ENCODE data around the gene IFT25. TPM values are rescaled to one million over a fixed set of nuclear protein-coding genes. Genes with fewer than 3 reads are reported as not detected.
A peak's percentile ranks its signal among the peaks of the same experiment; 100 is the strongest.

IFT25 gene
- total and polyA plus RNA-seq, 2 donors, result 24.0 to 63.7 TPM

DNA sequence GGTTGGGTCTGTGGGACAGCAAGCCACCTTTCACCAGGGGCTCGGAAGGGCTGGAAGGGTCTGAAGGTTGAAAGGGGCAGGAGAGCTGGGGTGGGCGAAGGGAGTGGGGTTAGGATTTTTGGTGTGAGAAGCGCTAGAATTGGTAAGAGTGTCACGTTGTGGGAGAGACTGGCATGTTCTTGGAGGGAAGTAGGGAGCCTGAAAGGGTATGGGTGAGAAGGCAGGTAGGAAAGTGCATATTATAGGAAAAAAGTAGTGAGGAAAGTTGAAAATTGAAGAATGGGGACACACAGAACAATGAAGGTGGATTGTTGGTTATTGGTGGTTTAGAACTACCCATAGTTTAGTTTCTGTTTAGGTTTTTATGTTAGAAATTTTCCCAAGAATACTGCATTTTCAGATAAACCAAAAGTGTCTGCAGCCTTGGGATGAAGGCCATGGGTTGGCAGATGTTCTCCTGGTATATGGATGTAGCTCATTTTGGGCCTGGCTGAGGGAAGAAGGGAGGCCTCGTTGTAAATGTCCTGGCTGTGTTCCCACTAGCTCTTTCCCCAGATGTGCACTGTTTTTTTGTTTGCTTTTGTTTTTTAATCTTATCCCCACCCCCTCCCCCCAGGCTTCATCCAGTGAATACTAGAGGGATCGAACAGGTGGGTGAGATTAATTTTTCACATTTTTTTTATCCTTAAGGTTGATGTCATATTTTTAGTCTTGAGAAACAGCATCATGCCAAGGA lies 1.8 kb upstream of the IFT25 start:
- Histone ChIP-seq H3K4me3 (ENCODE audit: low read depth, low read length) (peak overlapping the region; percentile 87), H3K4me1 (ENCODE audit: insufficient read depth) (peaks cover 3% of the 10 kb centered on the region), H3K36me3 (ENCODE audit: insufficient read depth) (no peaks in the 10 kb centered on the region), H3K27ac (ENCODE audit: low read depth) (no peak overlapping the region)
- no peak for DNase-seq (ENCODE audit: extremely low spot score)
- WGBS, result 51% methylated on average over 6 of the region's 6 CpGs

DNA sequence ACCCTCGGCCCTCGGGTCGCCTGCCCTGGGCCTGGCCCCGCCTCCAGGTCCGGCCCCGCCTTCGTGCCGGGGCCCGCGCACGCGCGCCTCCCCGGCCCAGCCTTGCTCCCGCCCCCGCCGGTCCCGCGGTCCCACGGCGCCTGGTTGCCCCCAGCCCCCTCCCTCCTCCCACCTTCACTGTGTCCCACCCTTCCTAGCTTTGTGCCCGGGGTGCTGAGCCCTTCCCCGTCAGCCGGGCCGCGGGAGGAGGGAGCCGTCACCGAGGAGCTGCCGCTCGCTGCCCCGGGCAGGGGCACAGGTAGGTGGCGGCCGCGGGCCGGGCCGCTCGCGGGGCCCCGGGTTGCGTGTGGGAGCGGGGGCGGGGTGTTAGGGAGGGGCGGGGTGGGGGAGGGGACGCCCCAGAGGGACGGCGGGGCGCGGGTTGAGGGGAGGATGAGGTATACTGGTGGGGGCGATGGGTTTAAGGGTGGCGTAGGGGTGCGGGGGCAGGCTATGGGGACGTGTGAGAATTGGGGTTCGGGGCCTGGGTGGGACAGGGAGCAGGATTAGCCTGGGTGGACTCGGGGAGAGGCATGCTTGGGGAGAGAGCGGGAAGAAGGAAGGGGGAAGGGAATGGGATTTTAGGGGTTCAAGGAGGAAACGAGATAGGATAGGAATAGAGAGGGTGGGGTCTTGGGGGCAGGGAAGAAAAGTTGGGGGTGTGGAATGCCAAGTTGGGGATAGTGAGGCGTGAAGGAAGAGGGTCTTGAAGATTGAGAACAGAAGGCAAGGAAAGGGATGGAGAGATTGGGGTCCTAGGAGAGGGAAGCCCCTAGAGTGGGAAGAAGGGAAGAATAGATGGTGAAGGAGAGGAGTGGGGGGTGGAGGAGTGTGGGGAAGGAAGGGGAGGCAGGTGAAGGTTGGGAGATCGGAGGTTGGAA lies 1.0 kb upstream of the IFT25 start, which contains the start of gene LRRC42:
TSS of gene LRRC42 (plus strand) at position 99 of the 920 bp plus-strand sequence. CDS start 5,650 bp downstream, outside the sequence.
- no peaks in the 10 kb centered on the region for H3K36me3 ChIP-seq (ENCODE audit: insufficient read depth)
- 1% methylated on average over 58 of the region's 58 CpGs for WGBS
- peaks cover 3% of the 10 kb centered on the region for H3K4me1 ChIP-seq (ENCODE audit: insufficient read depth)
- peak within 1 kb of the TSS; percentile 92 for H3K27ac ChIP-seq (ENCODE audit: low read depth)
- no peak for DNase-seq (ENCODE audit: extremely low spot score)
- peak within 1 kb of the TSS; percentile 87 for H3K4me3 ChIP-seq (ENCODE audit: low read depth, low read length)

DNA sequence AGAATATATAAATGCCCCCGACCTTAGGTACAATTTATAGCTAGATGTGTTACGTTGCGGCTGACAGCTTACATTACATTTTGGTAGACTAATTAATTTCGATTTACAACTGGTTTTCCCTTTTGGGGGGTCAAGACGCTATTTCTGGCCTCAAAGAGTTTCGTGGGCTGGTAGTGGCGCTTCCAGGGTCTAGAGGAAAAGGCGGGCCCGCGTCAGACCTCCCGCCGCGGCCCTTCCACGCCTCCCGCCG lies 391 bp downstream of the IFT25 start:
- no peaks in the 10 kb centered on the region for H3K36me3 ChIP-seq (ENCODE audit: insufficient read depth)
- peak overlapping the region; percentile 87 for H3K27ac ChIP-seq (ENCODE audit: low read depth)
- peak overlapping the region; percentile 87 for H3K4me3 ChIP-seq (ENCODE audit: low read depth, low read length)
- peaks cover 3% of the 10 kb centered on the region for H3K4me1 ChIP-seq (ENCODE audit: insufficient read depth)
- no peak for DNase-seq (ENCODE audit: extremely low spot score)
- 0% methylated on average over 16 of the region's 16 CpGs for WGBS

GRCh38 chr1:53944469-53945182 lies 873 bp downstream of the IFT25 start:
- H3K4me3 ChIP-seq (ENCODE audit: low read depth, low read length), result peak overlapping the region; percentile 87
- H3K4me1 ChIP-seq (ENCODE audit: insufficient read depth), result peaks cover 3% of the 10 kb centered on the region
- 60% methylated on average over 20 of the region's 20 CpGs for WGBS
- DNase-seq (ENCODE audit: extremely low spot score), result no peak
- no peak overlapping the region for H3K27ac ChIP-seq (ENCODE audit: low read depth)
- H3K36me3 ChIP-seq (ENCODE audit: insufficient read depth), result no peaks in the 10 kb centered on the region

DNA sequence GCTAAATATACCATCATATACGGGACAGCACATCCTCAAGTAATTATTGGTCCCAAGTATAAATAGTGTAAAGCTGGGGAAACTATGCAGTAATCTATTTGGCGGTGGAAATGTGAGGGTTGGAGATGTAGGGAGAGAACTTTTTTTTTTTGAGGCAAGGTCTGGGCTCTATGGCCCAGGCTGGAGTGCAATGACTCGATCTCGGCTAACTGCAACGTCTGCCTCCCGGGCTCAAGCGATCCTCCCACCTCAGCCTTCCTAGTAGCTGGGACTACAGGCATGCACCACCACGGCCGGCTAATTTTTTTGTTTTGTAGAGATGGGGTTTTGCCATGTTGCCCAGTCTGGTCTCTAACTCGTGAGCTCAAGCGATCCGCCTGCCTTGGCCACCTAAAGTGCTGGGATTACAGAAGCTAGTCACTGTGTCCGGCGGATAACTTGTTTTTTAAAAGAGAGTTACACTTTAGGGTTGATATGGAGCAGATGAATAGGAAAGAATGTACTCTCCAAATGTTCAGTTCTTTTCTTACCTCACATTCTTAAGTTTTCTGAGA lies 1.9 kb downstream of the IFT25 start:
- DNase-seq (ENCODE audit: extremely low spot score), result no peak
- no peaks in the 10 kb centered on the region for H3K36me3 ChIP-seq (ENCODE audit: insufficient read depth)
- no peak overlapping the region for H3K27ac ChIP-seq (ENCODE audit: low read depth)
- peaks cover 3% of the 10 kb centered on the region for H3K4me1 ChIP-seq (ENCODE audit: insufficient read depth)
- WGBS, result 96% methylated on average over 14 of the region's 14 CpGs
- H3K4me3 ChIP-seq (ENCODE audit: low read depth, low read length), result no peak overlapping the region

GRCh38 chr1:53943090-53943489 lies 2.4 kb downstream of the IFT25 start:
- H3K27ac ChIP-seq (ENCODE audit: low read depth), result no peak overlapping the region
- WGBS, result 96% methylated on average over 6 of the region's 6 CpGs
- DNase-seq (ENCODE audit: extremely low spot score), result no peak
- peaks cover 3% of the 10 kb centered on the region for H3K4me1 ChIP-seq (ENCODE audit: insufficient read depth)
- H3K36me3 ChIP-seq (ENCODE audit: insufficient read depth), result no peaks in the 10 kb centered on the region
- no peak overlapping the region for H3K4me3 ChIP-seq (ENCODE audit: low read depth, low read length)

GRCh38 chr1:53942127-53942957 lies 3.2 kb downstream of the IFT25 start:
- DNase-seq (ENCODE audit: extremely low spot score), result no peak
- no peak overlapping the region for H3K27ac ChIP-seq (ENCODE audit: low read depth)
- H3K4me1 ChIP-seq (ENCODE audit: insufficient read depth), result peaks cover 3% of the 10 kb centered on the region
- H3K4me3 ChIP-seq (ENCODE audit: low read depth, low read length), result no peak overlapping the region
- 87% methylated on average over 7 of the region's 7 CpGs for WGBS
- peaks cover 2% of the 10 kb centered on the region for H3K36me3 ChIP-seq (ENCODE audit: insufficient read depth)

DNA sequence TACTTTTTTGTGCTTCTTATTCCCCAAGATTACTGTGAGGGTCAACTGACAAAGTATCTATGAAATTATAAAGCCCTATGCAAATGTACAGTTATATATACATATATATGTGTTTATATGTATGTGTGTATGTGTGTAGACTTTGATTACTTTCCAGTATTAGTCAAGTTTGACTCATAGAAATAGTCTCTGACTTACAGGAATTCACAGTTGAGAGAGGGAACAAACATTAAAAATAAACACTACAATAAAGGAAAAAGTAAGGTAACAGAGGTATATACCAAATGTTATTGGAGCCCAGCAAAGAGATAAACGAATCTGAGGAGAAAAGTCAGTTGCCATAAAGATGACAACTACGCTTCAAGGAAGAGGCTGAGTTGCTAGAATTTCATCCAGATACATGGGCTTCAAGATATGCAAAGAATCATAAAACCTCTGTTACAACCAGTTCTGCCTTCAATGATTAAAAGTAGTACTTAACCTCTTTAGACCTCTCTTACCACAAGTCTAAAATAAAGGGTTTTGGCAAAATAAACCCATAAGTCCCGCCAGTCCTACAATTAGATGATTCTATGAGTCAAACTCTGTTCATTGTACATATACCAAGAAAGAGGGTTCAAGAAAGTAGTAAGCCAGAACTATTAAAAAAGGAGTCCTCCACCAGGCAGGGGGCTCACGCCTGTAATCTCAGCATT lies 7.2 kb downstream of the IFT25 start:
- Histone ChIP-seq H3K36me3 (ENCODE audit: insufficient read depth) (peaks cover 2% of the 10 kb centered on the region), H3K27ac (ENCODE audit: low read depth) (no peak overlapping the region), H3K4me1 (ENCODE audit: insufficient read depth) (no peaks in the 10 kb centered on the region), H3K4me3 (ENCODE audit: low read depth, low read length) (no peak overlapping the region)
- WGBS, result 86% methylated on average over 4 of the region's 4 CpGs
- no peak for DNase-seq (ENCODE audit: extremely low spot score)

DNA sequence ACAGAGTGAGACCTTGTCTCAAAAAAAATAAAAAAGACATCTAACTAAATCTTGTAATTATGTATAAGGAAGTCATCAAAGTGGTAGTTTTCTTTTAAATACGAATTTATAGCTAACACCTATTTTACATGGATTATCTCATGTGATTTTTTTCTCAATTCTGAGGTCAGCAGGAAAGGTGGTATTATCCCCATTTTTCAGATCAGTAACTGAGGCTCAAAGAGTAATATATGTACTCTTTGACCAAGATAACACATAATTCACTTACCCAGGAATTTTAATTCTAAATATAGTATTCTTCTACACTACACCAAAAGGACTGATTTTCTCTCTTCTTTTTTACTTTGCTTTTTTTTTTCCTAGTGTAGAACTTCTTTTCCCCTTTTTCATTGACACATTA lies 9.1 kb downstream of the IFT25 start:
- Histone ChIP-seq H3K4me1 (ENCODE audit: insufficient read depth) (no peaks in the 10 kb centered on the region), H3K4me3 (ENCODE audit: low read depth, low read length) (no peak overlapping the region), H3K36me3 (ENCODE audit: insufficient read depth) (peaks cover 4% of the 10 kb centered on the region), H3K27ac (ENCODE audit: low read depth) (no peak overlapping the region)
- no peak for DNase-seq (ENCODE audit: extremely low spot score)
- 90% methylated on average over 1 of the region's 1 CpG for WGBS

DNA sequence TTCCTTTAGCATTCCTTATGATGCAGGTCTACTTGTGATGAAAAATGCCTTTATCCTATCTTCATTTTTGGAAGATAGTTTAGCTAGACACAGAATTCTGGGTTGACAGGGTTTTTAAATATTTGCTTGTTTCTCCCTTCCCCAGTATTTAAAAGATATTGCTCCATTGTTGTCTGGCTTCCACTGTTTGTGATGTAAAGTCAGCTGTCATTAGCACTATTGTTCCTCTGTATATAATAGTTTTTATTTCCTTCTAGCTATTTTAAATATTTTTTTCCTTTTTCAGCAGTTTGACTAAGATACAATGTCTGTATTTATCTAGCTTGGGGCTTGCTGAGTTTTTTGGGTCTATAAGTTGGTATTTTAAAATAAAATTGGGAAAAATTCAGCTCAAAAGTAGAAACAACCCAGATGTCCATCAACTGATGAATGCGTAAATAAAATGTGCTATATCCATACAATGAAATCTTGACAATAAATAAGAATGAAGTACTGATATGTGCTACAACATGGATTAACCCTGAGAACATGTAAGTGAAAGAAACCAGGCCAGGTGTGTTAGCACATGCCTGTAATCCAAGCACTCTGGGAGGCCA lies 11.2 kb downstream of the IFT25 start:
- WGBS, result 98% methylated on average over 1 of the region's 1 CpG
- Histone ChIP-seq H3K4me1 (ENCODE audit: insufficient read depth) (no peaks in the 10 kb centered on the region), H3K27ac (ENCODE audit: low read depth) (no peak overlapping the region), H3K36me3 (ENCODE audit: insufficient read depth) (peaks cover 6% of the 10 kb centered on the region), H3K4me3 (ENCODE audit: low read depth, low read length) (no peak overlapping the region)
- DNase-seq (ENCODE audit: extremely low spot score), result no peak

DNA sequence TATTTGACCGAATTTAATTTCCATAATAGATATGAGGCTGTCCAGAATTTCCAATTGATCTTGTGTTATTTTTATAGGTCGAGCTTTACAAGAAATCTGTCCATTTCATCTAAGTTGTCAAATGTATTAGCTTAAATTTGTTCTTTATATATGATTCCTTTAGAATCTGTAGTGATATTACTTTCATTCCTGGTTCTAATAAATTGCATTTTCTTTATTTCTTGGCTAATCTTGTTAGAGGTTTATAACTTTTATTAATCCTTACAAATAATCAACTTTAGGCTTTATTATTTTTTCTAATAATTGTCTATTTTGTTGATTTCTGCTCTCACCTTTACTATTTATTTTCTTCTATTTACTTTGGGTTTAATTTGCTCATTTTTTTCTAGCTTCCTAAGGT lies 14.0 kb downstream of the IFT25 start:
- Histone ChIP-seq H3K36me3 (ENCODE audit: insufficient read depth) (peaks cover 4% of the 10 kb centered on the region), H3K4me1 (ENCODE audit: insufficient read depth) (no peaks in the 10 kb centered on the region), H3K4me3 (ENCODE audit: low read depth, low read length) (no peak overlapping the region), H3K27ac (ENCODE audit: low read depth) (no peak overlapping the region)
- no peak for DNase-seq (ENCODE audit: extremely low spot score)
- 98% methylated on average over 2 of the region's 2 CpGs for WGBS

- H3K4me1 ChIP-seq (ENCODE audit: insufficient read depth), result no peaks in the 10 kb centered on the region
- no peak overlapping the region for H3K27ac ChIP-seq (ENCODE audit: low read depth)
- 94% methylated on average over 3 of the region's 3 CpGs for WGBS
- no peak overlapping the region for H3K4me3 ChIP-seq (ENCODE audit: low read depth, low read length)
- no peak for DNase-seq (ENCODE audit: extremely low spot score)
- H3K36me3 ChIP-seq (ENCODE audit: insufficient read depth), result peaks cover 4% of the 10 kb centered on the region
These were observed 14.6 kb downstream of the IFT25 start for GRCh38 chr1:53930932-53931331.

All from urinary bladder (tissue), 4 donors.